Activated CD8-positive, alpha-beta memory T cell treated with anti-CD3 and anti-CD28 coated beads, Interleukin-2, amount 50 U/mL, for 4 hours (primary cell): ENCODE data around the gene CNOT8.
"Not testable (repeated sequence)": the region's sequence is repeated elsewhere in the genome, so short reads cannot be mapped to it uniquely, and the experiment has no call there.

Experiments
- DNase-seq: peaks from one replicate; pipeline ENCODE4 v3.0.0-alpha.2; 2020

CNOT8 gene

GRCh38 chr5:154866841-154867240, 8.4 kb downstream of the CNOT8 start:
- no peak for DNase-seq

GRCh38 chr5:154868702-154869101, 10.3 kb downstream of the CNOT8 start:
- no peak for DNase-seq

GRCh38 chr5:154871734-154872133, 13.3 kb downstream of the CNOT8 start:
- no peak for DNase-seq

- DNase-seq: no peak
These were observed 15.4 kb downstream of the CNOT8 start for GRCh38 chr5:154873791-154874331.

GRCh38 chr5:154878642-154879335, 20.4 kb downstream of the CNOT8 start:
- DNase-seq: no peak

DNA sequence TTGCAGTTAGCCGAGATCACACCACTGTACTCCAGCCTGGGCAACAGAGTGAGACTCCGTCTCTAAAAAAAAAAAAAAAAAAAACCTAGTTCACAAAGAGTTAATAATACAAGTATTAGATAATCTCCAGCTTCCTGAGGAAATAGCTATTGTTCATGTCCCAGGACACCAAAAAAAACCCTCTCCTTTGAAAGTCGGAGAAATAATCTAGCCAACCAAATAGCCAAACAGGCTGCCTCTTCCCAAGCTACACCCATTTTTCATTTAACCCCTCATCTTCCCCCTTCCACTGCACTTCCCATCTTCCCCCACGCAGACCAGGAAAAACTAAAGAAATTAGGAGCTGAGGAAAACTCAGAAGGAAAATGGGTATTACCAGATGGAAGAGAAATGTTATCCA, 23.6 kb downstream of the CNOT8 start:
- DNase-seq: no peak

- no peak for DNase-seq
These were observed 26.0 kb downstream of the CNOT8 start for GRCh38 chr5:154884424-154884823.

DNA sequence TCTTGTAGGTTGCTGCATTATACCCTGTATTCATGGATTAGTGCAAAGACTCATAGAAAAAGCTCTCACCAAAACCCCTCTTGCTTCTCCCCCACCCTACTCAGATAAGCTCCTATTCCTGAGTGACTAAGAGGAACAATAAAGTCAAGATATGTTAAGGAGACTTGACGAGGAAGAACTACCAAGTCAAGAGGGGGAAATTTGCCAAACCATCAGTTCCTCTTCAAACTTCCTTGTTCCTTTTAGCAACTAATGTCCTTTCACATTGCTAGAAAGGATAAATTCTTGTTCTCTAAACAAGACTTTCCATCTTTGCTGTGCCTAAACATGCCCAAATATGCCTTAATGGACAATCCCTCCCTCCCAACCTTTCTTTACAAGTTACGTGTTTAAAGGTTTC, 27.0 kb downstream of the CNOT8 start:
- DNase-seq: no peak

- DNase-seq: no peak
These were observed 33.9 kb downstream of the CNOT8 start for GRCh38 chr5:154892369-154892771.

- DNase-seq: no peak
These were observed 35.0 kb downstream of the CNOT8 start for GRCh38 chr5:154893381-154893780.

DNA sequence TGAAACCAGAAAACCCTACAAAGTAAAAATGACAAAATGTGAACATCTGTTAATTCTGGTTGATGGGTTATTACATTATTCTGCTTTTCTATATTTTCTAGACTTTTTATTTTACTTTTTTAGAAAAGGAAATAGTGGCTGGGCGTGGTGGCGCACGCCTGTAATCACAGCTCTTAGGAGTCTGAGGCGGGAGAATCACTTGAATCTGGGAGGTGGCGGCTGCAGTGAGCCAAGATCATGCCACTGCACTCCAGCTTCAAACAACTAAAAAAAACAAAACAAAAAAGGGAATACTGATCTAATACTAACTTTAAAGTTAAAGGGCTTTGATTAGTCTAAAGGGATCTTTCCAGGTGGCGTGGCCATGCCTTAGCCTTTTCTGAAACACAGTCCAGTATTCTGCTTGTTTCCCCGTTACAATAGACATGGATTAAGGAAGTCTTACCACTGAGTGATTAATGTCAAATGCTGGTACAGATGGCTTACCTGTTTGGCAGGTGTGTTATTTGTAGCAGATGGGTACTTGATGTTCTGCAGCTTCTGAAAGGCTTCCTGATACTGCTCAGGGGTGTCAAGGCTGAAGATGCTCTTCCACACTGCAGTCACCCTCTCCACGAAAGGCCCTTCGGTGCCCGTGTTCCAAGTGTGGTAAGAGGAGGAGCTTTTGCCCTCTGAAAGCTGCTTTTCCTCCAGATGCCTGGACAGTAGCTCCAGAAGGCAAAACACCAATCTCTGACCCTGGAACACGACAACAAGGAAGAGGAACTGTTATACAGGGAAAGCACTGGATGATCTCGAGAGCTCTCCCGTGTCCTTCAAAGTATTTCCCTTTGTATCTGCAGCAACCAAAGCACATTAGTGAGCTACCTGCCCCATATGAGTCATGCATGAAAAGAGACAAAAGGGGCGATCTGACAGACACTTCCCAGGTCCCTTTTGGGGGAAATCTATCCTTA, 37.5 kb downstream of the CNOT8 start:
- no peak for DNase-seq

DNA sequence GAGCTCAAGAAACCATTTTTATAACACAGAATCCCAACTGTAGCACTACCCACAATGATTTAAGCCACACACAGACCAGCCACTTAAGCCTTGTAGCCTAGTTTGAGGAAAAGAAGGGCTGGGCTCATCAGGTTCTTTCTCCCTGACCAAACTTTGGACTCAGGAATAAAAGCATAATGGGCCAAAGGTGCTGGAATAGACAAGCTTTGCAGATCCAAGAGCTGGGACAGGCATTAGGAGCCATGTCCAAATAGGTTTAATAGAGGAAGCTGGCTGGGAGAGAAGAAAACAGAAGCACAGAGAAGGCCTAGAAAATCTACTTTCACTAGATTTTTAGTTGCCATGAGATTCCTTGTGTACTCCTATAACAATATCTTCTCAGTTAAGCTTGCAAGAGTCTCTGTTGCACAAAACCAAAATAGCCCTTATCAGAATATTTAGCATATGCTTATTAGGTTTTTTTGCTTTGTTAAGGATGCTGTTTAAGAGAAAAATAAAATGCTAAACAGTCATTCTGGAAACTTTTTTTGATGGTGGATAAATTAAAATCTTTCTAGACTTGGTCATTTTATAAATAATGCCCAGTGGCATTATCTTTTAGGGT, 38.2 kb downstream of the CNOT8 start:
- no peak for DNase-seq

DNA sequence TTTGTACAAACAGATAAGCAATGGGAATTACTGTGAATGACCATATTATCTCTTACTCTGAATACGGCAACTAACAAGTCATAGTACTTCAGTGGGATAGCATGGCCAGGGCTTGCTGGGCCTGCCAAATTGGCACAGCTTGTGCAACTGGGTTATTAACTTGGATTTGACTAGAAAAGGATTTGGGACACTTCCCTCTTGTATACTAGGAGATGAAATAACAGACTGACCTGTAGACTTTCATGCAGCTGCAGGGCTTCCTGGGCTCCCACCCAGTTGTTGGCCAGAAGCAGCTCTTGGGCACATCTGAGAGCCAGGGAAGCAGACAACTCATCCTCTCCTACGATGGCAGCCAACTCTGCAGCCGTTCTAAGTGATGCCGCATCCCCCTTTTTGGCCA, 39.8 kb downstream of the CNOT8 start:
- DNase-seq: no peak

GRCh38 chr5:154899151-154899816, 40.9 kb downstream of the CNOT8 start:
- no peak for DNase-seq

GRCh38 chr5:154900066-154900465, 41.6 kb downstream of the CNOT8 start:
- no peak for DNase-seq

DNA sequence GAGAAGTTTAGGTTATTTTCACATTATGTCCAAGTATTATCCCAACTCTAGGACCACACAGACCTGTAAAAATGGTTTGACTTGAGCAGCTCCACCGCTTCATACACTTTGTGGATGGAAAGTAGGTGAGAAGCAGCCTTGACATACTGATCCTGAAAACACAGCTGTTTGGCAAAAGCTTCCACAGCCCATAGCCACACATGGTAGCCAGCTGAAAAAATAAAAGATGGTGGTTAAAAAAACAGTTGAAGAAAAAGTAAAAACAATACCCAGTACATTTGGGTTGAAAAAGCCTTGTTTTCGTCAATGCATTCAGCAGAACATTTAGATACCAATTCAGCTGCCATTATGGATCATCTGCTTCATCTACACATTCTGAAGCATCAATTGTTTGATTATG, 42.8 kb downstream of the CNOT8 start:
- no peak for DNase-seq

DNA sequence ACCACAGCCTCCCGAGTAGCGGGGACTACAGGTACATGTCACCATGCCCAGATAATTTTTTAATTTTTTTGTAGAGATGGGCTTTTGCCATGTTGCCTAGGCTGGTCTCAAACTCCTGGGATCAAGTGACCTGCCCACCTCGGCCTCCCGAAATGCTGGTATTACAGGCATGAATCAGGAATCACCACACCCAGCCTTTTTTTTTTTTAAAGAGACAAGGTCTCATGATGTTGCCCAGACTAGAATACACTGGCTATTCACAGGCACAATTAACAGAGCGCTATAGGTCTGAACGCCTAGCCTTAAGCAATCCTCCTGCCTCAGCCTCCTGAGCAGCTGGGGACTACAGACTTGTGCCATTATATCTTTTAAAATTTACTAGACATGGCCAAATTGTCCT, 43.5 kb downstream of the CNOT8 start:
- no peak for DNase-seq

DNA sequence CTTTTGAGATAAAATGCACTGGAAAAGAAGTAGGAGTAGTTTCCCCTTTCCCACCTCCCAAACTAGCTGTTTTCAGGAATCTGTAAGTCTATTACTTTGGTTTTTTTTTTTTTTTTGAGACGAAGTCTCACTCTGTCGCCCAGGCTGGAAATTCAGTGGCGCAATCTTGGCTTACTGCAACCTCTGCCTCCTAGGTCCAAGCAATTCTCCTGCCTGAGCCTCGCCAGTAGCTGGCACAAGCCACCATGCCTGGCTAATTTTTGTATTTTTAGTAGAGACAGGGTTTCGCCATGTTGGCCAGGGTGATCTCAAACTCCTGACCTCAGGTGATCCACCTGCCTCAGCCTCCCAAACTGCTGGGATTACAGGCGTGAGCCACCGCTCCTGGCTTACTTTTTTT, 47.2 kb downstream of the CNOT8 start:
- DNase-seq: not testable (repeated sequence)

- no peak for DNase-seq
These were observed 58.4 kb downstream of the CNOT8 start for GRCh38 chr5:154916874-154917273.

DNA sequence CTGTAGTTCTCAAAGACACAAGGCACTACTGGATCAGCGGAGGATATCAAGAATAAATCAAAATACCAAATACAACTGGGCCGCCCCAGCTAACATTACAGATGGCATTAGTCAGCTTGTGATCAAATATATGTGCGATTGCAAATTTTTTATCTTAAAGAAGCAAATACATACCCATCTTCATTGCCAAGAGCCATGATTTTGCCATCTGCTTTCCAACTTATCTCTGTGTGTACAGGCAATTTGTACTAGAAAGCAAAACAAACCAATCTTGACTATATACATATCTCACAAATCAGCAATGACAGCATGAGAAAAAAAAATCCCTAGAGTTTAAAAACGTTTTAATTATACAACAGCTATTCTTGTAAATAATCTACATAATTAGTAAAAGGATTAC, 59.3 kb downstream of the CNOT8 start:
- no peak for DNase-seq

GRCh38 chr5:154923441-154924430, 65.3 kb downstream of the CNOT8 start:
- no peak for DNase-seq
